Endothelial cell of umbilical vein (primary cell): ENCODE data around the gene DUSP15.

Source experiments
- CTCF ChIP-seq, 2 donors: IDR thresholded peaks; 1 replicate in 1 of 2; 2 replicates in 1 of 2; pipeline ENCODE4 v1.5.1; 2011; ENCODE audit warnings: low read length in 2 of 2, mild to moderate bottlenecking in 2 of 2, moderate library complexity in 2 of 2, control low read depth in 1 of 2, inconsistent platforms in 1 of 2, low read depth in 1 of 2; ENCODE audit not compliant: insufficient read depth in 1 of 2; ENCODE audit errors: extremely low read depth in 1 of 2
- POLR2AphosphoS5 ChIP-seq: IDR thresholded peaks from 2 replicates; pipeline ENCODE4 v1.6.1; 2012; ENCODE audit warnings: low read depth, mild to moderate bottlenecking, control low read depth, low read length, moderate library complexity; ENCODE audit not compliant: insufficient read depth

GRCh38 chr20:31862157-31862470 lies 8.2 kb downstream of the DUSP15 start:
- TF ChIP-seq CTCF (IDR thresholded peaks at IDR 0.05; ENCODE audit: extremely low read depth in 1 of 2, insufficient read depth in 1 of 2, low read depth in 1 of 2, low read length in 2 of 2) (no peak), POLR2AphosphoS5 (no peak)
